AG10803 (cell line): ENCODE measurements around the gene MYO5B.

Experiments
- DNase-seq: peaks from one replicate; pipeline ENCODE4 v3.0.0; 2010; ENCODE audit warnings: low read depth
- H3K4me3 ChIP-seq: 2 replicates; pipeline ENCODE4 v1.5.1; 2011; ENCODE audit warnings: mild to moderate bottlenecking, low read length, control low read depth
- TF ChIP-seq, protein P1 (sequence below): conservative IDR thresholded peaks from 2 replicates; pipeline ENCODE4 v1.5.1; 2011; ENCODE audit warnings: mild to moderate bottlenecking, low read length, control low read depth, inconsistent platforms

The MYO5B gene

DNA sequence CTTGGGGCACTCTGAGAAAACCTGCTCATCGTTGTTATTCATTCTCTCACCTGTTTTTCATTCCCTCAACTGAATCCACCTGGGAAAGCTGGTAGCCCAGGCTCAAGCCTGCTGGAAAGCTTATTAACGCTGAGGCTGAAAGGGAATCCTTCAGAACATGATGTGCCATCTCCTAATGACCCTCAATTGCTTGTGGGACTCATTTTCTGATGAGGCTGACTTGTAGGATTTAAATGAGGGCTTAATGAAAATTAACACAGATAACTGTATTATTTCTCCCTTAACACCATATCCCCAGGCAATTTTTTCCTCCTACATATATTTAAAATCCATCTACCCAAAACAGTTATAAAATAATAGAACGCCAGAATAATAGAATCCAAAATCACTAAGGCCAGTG, 218.9 kb downstream of the MYO5B start:
- DNase-seq, result no peak
- TF ChIP-seq, protein P1, sequence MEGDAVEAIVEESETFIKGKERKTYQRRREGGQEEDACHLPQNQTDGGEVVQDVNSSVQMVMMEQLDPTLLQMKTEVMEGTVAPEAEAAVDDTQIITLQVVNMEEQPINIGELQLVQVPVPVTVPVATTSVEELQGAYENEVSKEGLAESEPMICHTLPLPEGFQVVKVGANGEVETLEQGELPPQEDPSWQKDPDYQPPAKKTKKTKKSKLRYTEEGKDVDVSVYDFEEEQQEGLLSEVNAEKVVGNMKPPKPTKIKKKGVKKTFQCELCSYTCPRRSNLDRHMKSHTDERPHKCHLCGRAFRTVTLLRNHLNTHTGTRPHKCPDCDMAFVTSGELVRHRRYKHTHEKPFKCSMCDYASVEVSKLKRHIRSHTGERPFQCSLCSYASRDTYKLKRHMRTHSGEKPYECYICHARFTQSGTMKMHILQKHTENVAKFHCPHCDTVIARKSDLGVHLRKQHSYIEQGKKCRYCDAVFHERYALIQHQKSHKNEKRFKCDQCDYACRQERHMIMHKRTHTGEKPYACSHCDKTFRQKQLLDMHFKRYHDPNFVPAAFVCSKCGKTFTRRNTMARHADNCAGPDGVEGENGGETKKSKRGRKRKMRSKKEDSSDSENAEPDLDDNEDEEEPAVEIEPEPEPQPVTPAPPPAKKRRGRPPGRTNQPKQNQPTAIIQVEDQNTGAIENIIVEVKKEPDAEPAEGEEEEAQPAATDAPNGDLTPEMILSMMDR, result no peak

DNA sequence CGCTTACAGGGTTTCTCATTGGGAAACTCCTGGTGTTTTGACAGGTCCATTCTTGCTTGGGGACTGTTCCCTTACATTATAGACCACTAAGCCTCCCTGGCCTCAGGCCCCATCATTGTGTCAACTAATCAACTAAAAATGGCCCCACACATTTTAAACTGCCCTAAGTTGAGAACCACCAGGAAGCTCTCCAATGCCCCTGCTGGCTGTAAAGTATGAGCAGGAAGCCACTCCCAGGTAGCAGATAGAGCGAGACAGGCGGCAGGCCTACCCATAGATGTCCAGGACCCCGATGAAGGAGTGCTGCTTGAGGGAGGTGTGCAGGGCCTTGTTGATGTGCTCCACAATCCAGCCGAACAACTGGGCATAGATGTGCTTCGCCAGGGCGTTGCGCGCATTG, 220.9 kb downstream of the MYO5B start:
- H3K4me3 ChIP-seq, result no peak overlapping the region
- TF ChIP-seq, protein P1, result no peak
- no peak for DNase-seq

More for the DNA sequence above, 218.9 kb downstream of the MYO5B start:
- no peak overlapping the region for H3K4me3 ChIP-seq

DNA sequence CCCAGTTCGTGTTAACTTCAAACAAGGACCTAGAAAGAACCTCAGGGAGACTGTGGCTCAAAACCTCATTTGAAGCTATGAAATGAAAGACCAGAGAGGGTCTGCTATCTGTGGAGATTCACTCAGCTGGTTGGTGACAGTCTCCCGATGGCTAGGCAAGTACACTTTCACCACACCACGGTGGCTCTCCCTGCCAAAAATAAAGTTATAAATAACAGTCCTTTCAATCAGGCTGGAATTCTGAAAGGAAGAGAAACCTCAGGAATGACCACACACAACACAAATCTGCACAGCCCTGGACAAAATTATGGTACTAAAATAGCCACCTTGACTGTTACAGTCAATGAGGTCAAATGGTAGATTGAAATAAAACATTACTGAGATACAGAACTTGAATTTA, 221.4 kb downstream of the MYO5B start:
- TF ChIP-seq, protein P1, result no peak
- no peak overlapping the region for H3K4me3 ChIP-seq
- DNase-seq, result no peak

DNA sequence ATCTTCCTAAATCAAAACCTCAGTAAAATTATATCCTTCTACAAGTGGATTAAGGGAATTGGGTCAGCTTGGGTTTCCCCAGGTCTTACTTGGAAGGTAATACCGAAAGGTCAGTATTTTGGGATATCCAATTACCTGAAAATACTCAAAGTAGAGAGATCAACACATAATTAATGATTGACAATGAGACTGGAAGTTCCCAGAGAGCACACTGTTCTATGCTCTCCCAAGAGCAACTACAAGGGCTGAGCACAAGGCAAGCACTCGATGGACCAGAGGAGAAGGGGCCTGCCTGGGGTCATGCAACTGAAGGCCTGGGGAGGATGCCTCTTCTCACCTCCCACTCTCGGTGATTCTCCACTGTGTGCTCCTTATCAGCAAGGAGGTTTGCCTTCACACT, 222.4 kb downstream of the MYO5B start:
- no peak overlapping the region for H3K4me3 ChIP-seq
- no peak for DNase-seq
- TF ChIP-seq, protein P1, result no peak

DNA sequence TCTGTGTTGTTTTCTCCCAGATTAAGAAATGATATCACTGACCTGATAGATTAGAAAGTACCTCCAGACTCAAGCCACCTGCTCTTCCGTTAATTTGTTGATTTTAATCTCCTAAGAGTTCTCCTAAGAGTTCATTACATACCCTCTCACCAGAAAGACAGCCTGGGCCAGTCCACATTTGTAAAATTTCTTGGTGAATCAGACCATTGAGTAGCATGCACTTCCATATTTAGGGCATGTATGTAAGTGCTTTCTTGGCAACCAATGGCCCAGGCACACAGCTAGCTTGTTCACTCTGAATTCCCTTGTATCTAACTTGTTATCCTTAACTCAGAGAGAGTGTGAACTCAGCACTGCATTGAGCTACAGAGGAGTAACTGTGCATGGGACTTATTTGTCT, 223.5 kb downstream of the MYO5B start:
- no peak for DNase-seq
- TF ChIP-seq, protein P1, result no peak
- H3K4me3 ChIP-seq, result no peak overlapping the region

DNA sequence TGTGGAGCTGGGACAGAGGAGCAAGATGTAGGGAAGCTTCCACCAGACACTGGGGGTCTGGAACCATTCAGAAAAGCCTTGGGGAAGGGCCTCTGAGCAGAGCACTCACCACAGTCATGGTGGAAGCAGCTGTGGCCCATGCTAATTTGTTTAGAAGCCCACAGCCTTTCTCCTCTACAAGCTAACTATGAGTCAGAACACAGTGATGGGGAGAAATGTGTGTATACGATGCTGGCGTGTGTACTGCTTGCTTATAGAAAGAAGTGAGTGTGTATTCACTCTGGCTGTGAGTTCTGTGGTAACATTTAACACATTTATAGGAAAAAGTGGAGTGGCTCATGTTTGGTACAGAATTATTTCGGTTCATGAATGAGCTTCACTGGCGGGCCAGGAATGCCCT, 224.6 kb downstream of the MYO5B start:
- TF ChIP-seq, protein P1, result no peak
- DNase-seq, result no peak
- H3K4me3 ChIP-seq, result no peak overlapping the region

DNA sequence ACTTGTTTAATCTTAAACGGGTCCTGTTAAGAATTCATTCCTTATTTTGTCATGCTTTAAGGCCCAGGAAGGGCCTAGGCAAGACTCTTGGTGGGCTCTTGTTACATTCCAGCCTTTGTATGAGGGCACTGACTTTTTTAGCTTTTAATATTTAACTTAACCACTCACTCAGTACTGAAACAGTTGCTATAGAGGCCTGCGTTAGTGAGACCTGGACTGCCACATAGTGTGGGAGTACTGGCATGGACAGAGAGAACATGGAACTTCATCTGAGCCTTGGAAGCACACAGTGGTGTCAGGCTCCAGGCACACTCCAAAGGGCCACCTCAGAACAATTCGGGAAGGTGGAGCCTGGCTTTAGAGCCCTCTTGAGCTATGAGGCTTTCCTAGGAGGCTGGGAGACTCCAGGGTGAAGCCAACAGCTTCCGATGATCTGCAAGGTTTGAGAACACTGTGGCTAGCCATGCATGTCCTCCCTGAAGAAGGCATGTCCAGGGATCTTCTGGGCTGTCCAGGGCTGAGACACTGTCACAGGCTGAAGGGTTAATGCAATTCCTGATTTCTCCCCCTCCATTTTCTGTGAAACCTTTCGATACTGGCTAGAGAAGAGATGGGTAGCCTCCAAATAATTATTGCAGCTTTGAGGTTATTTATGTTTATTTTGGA, 226.2 kb downstream of the MYO5B start:
- H3K4me3 ChIP-seq, result no peak overlapping the region
- no peak for DNase-seq
- TF ChIP-seq, protein P1, result no peak
